G401.6 (cell line): Measurements from ENCODE around the gene CT45A1.
"Not testable (repeated sequence)": the region's sequence is repeated elsewhere in the genome, so short reads cannot be mapped to it uniquely, and the experiment has no call there.

Source experiments
- FAIRE-seq: peaks from 2 replicates; lab custom pipeline; 2012; peaks lifted over from hg19 to GRCh38; lab: Jason Lieb, UNC

The CT45A1 gene, protein sequence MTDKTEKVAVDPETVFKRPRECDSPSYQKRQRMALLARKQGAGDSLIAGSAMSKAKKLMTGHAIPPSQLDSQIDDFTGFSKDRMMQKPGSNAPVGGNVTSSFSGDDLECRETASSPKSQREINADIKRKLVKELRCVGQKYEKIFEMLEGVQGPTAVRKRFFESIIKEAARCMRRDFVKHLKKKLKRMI

DNA sequence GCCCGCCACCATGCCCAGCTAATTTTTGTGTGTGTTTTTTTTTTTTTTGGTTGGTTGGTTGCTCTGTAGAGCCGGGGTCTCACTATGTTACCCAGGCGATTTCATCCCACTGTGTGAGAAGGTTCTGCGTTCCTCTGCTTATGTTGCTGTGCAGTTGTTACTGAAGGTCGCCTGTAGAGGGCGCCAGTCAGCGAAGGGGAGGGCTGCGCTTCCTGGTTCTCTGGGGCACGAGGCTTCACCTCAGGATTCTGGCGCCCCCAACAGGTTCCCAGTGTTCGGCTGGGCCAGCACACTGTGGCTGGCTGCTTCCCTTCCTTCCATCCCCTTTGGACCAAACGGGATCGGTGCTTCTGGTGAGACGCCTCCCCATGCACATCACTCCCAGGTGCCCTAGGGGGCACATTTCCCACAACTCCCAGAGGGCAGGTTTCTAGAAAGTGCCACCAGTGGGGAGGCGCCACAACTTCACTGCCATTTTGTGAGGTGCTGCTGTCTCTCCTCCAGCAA, at the start of gene CT45A1:
Gene CT45A1 (plus strand): TSS at position 457 of the 507 bp plus-strand sequence. CDS start 5,302 bp downstream, outside the sequence.
- not testable (repeated sequence) for FAIRE-seq

- not testable (repeated sequence) for FAIRE-seq
Observed at GRCh38 chrX:135672979-135673378, 40.5 kb upstream of the CT45A1 start.

DNA sequence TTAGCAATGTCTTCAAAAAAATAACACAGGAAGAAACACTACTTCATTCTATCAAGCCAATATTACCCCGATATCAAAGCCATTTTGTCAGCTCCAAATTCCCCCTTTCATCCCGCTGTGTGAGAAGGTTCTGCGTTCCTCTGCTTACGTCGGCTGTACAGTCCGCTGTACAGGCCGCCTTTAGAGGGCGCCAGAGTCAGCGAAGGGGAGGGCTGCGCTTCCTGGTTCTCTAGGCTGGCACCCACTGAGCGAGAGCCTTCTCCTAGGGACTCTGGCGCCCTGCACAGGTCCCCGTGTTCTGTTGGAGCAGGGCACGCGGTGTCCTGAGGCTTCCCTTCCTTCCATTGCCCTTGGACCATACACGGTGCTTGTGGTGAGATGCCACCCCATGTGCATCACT, 25.3 kb upstream of the CT45A1 start:
- FAIRE-seq = no peak

GRCh38 chrX:135695471-135695870, 18.0 kb upstream of the CT45A1 start:
- FAIRE-seq = no peak

GRCh38 chrX:135697601-135698000, 15.8 kb upstream of the CT45A1 start:
- FAIRE-seq = no peak

DNA sequence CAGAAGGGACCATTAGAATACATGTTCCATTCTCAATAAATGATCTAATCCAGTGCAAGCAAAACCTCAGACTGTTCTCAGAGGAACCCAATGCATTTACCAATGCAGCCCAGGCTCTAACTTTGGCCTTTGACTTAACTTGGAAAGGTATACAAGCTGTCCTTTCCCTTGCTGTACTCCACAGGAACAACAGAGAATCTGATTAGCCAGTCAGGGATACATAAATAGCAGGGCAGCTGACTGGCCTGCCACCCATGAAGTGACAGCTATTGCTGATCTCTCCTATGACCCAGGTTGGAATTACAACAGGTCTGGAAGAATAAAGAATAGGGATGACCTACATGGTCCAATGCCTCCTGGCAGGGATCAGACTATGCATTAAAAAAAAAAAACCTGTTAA, 14.5 kb upstream of the CT45A1 start:
- FAIRE-seq = no peak

GRCh38 chrX:135707880-135708279, 5.6 kb upstream of the CT45A1 start:
- peak; percentile 3 for FAIRE-seq

- no peak for FAIRE-seq
Observed at GRCh38 chrX:135713795-135714194, 356 bp downstream of the CT45A1 start.

- not testable (repeated sequence) for FAIRE-seq
Observed at GRCh38 chrX:135734666-135735065, 21.2 kb downstream of the CT45A1 start.

GRCh38 chrX:135737366-135738071, 24.1 kb downstream of the CT45A1 start:
- FAIRE-seq = peak; percentile 39

GRCh38 chrX:135740681-135741149, 27.3 kb downstream of the CT45A1 start:
- FAIRE-seq = peak; percentile 49

DNA sequence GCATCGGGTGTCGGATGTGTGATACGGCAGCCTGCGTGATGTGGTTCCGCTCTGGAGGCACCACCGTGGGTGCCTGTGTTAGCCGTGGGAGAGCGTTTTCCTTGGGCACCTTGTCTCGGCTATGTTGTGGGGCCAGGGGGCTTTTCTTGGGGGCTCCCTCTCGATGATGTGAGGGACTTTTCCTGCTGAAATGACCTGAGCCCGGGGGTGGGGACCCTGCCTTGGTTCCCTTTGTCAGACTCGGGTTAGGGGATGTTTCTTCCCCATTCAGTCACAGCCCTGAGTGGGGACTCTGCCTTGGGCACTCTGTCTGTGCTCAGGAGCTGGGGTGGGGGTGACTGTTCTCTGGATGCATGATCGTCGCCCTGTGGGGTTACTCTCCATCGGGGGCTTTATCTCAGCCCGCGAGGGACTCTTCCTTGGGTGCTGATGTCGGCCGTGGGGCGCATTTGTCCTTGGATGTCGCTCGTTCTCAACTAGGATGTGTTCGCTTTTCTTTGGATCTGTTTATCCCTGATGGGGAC, 27.8 kb downstream of the CT45A1 start:
- no peak for FAIRE-seq

DNA sequence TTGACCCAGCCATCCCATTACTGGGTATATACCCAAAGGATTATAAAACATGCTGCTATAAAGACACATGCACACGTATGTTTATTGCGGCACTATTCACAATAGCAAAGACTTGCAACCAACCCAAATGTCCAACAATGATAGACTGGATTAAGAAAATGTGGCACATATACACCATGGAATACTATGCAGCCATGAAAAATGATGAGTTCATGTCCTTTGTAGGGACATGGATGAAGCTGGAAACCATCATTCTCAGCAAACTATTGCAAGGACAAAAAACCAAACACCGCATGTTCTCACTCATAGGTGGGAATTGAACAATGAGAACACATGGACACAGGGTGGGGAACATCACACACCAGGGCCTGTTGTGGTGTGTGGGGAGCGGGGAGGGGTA, 31.3 kb downstream of the CT45A1 start:
- FAIRE-seq = not testable (repeated sequence)

GRCh38 chrX:135768091-135768490, 54.7 kb downstream of the CT45A1 start, which contains the start of gene CT45A3:
Gene CT45A3, minus strand, starts transcription at chrX:135768191. Its CDS starts 3,747 bp downstream, at chrX:135764444.
- not testable (repeated sequence) for FAIRE-seq
